Measurements from ENCODE around the gene SCN2A. TPM values are rescaled to one million over a fixed set of nuclear protein-coding genes. Genes with fewer than 3 reads are reported as not detected.

SCN2A gene
- total RNA-seq, 2 donors from 2014 or later: 0.99 to 1.8 TPM

- Histone ChIP-seq H3K4me1 (no peaks in the 10 kb centered on the region), H3K9me3 (no peaks in the 10 kb centered on the region), H3K36me3 (replicated peaks in 1 of 2; ENCODE audit: insufficient read depth in 1 of 2, low read depth in 2 of 2) (no peaks in the 10 kb centered on the region), H3K27ac (no peak overlapping the region), H3K4me3 (no peak overlapping the region), H3K27me3 (no peaks in the 10 kb centered on the region)
- no peak for DNase-seq
- TF ChIP-seq, protein P1, sequence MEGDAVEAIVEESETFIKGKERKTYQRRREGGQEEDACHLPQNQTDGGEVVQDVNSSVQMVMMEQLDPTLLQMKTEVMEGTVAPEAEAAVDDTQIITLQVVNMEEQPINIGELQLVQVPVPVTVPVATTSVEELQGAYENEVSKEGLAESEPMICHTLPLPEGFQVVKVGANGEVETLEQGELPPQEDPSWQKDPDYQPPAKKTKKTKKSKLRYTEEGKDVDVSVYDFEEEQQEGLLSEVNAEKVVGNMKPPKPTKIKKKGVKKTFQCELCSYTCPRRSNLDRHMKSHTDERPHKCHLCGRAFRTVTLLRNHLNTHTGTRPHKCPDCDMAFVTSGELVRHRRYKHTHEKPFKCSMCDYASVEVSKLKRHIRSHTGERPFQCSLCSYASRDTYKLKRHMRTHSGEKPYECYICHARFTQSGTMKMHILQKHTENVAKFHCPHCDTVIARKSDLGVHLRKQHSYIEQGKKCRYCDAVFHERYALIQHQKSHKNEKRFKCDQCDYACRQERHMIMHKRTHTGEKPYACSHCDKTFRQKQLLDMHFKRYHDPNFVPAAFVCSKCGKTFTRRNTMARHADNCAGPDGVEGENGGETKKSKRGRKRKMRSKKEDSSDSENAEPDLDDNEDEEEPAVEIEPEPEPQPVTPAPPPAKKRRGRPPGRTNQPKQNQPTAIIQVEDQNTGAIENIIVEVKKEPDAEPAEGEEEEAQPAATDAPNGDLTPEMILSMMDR (IDR thresholded peaks at IDR 0.05): no peak
- no peak for TF ChIP-seq POLR2A (IDR thresholded peaks at IDR 0.05)
- ATAC-seq: no peak
- intact Hi-C loops (cut with DNase I): no loop called here
- WGBS, 2 donors: 66 to 69% methylated on average over 2 of the region's 2 CpGs
These were observed 33.3 kb upstream of the SCN2A start for GRCh38 chr2:165205865-165206264.

GRCh38 chr2:165208094-165208493 lies 31.1 kb upstream of the SCN2A start:
- WGBS, 2 donors: 23 to 45% methylated on average over 1 of the region's 1 CpG
- intact Hi-C loops (cut with DNase I): no loop called here
- Histone ChIP-seq H3K4me3 (no peak overlapping the region), H3K27me3 (no peaks in the 10 kb centered on the region), H3K4me1 (no peaks in the 10 kb centered on the region), H3K27ac (no peak overlapping the region), H3K36me3 (replicated peaks in 1 of 2; ENCODE audit: insufficient read depth in 1 of 2, low read depth in 2 of 2) (no peaks in the 10 kb centered on the region), H3K9me3 (no peaks in the 10 kb centered on the region)
- ATAC-seq (no peak), DNase-seq (no peak)
- TF ChIP-seq, protein P1 (IDR thresholded peaks at IDR 0.05): no peak
- TF ChIP-seq POLR2A (IDR thresholded peaks at IDR 0.05): no peak

DNA sequence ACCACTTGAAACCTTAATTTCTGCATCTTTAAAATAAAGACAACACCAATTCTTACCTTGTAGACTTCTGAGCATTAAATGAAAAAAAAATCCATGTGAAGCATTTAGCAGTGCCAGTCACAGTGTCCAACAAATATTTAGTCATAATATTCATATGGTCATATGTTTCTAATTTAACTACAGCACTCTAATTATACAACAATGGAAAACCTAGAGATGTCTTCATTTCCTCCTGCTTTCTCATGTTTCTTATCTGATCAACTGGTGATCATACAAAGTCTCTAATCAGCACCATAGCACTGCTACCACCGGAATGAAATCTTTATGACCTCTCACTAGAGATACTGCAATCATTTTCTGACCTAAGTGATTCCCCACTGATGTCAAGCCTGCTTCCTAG lies 25.1 kb upstream of the SCN2A start:
- Histone ChIP-seq H3K9me3 (no peaks in the 10 kb centered on the region), H3K27ac (no peak overlapping the region), H3K36me3 (replicated peaks in 1 of 2; ENCODE audit: insufficient read depth in 1 of 2, low read depth in 2 of 2) (no peaks in the 10 kb centered on the region), H3K4me1 (no peaks in the 10 kb centered on the region), H3K27me3 (no peaks in the 10 kb centered on the region), H3K4me3 (no peak overlapping the region)
- TF ChIP-seq, protein P1 (IDR thresholded peaks at IDR 0.05): no peak
- TF ChIP-seq POLR2A (IDR thresholded peaks at IDR 0.05): no peak
- ATAC-seq (no peak), DNase-seq (no peak)
- intact Hi-C loops (cut with DNase I): no loop called here
- 36 to 41% methylated on average over 1 of the region's 1 CpG for WGBS, 2 donors

DNA sequence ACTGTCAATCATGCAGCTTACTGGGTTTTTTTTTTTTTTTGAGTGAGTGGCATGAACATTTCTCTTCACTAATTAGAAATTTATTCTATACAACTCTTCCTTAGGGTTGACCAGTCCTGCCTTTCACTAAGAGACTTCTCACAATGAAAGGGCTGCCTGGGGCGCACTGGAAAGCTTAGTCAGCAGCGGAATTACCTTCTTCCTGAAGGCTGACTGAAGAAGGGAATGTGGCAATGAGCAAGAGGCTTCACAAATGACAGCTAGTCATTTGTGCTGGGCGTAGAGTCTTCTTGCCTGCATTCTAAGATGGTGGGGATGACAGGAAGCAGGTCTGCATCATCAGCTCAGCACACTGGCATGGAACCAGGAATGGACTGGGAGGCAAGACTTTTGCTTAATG lies 19.7 kb upstream of the SCN2A start:
- intact Hi-C loops (cut with DNase I): no loop called here
- ATAC-seq (no peak), DNase-seq (no peak)
- TF ChIP-seq, protein P1 (IDR thresholded peaks at IDR 0.05): no peak
- no peak for TF ChIP-seq POLR2A (IDR thresholded peaks at IDR 0.05)
- no peaks in the 10 kb centered on the region for H3K27me3 ChIP-seq
- no peaks in the 10 kb centered on the region for H3K9me3 ChIP-seq
- no peaks in the 10 kb centered on the region for H3K36me3 ChIP-seq (replicated peaks in 1 of 2; ENCODE audit: insufficient read depth in 1 of 2, low read depth in 2 of 2)
- no peaks in the 10 kb centered on the region for H3K4me1 ChIP-seq
- no peak overlapping the region for H3K4me3 ChIP-seq
- WGBS, 2 donors: 69 to 80% methylated on average over 3 of the region's 3 CpGs
- no peak overlapping the region for H3K27ac ChIP-seq

- no peaks in the 10 kb centered on the region for H3K4me1 ChIP-seq
- ATAC-seq (no peak), DNase-seq (no peak)
- no peaks in the 10 kb centered on the region for H3K27me3 ChIP-seq
- H3K4me3 ChIP-seq: no peak overlapping the region
- no peak overlapping the region for H3K27ac ChIP-seq
- no peaks in the 10 kb centered on the region for H3K36me3 ChIP-seq (replicated peaks in 1 of 2; ENCODE audit: insufficient read depth in 1 of 2, low read depth in 2 of 2)
- WGBS, 2 donors: 34 to 46% methylated on average over 1 of the region's 1 CpG
- intact Hi-C loops (cut with DNase I): no loop called here
- H3K9me3 ChIP-seq: no peaks in the 10 kb centered on the region
- TF ChIP-seq, protein P1 (IDR thresholded peaks at IDR 0.05): no peak
- TF ChIP-seq POLR2A (IDR thresholded peaks at IDR 0.05): no peak
These were observed 14.3 kb upstream of the SCN2A start for GRCh38 chr2:165224941-165225340.

Measured in body of pancreas (tissue), 4 donors.